ENCODE data around the gene CDK5RAP3. TPM values are rescaled to one million over a fixed set of nuclear protein-coding genes. Genes with fewer than 3 reads are reported as not detected.

The CDK5RAP3 gene
- polyA plus RNA-seq, 2 of the 4 experiments (the other 2 are of a cell fraction) = 124 to 165 TPM

- ChIA-PET CTCF (interaction anchor here (0.6 to 46.6 kb wide), 14 partner anchors 9 to 570 kb away, joined by 3 to 1398 read pairs (median 6); partner anchors contain the start of genes CBX1, NFE2L1 and SNX11), POLR2A (interaction anchor here (0.7 to 2.4 kb wide), 2 partner anchors 18 to 135 kb away, joined by 3 to 15 read pairs; partner anchors contain the start of genes NFE2L1 and SP2)
- ATAC-seq = no peak
- 77% methylated on average over 5 of the region's 5 CpGs for WGBS (ENCODE audit: missing lambda C conversion rate)
- H3K9me3 ChIP-seq = no peaks in the 10 kb centered on the region
- H3K27ac ChIP-seq = no peak overlapping the region
- H3K4me3 ChIP-seq = no peak overlapping the region
- peaks cover 14% of the 10 kb centered on the region for H3K4me1 ChIP-seq
- TF ChIP-seq HOXB5 (CRISPR knock-in tag; IDR thresholded peaks at IDR 0.05) = no peak
- TF ChIP-seq PBX3 (IDR thresholded peaks at IDR 0.05) = no peak
- TF ChIP-seq CBX2 (IDR thresholded peaks at IDR 0.05; ENCODE audit: borderline replicate concordance, low read depth) = no peak
- TF ChIP-seq HEYL (CRISPR knock-in tag; IDR thresholded peaks at IDR 0.05) = no peak
- TF ChIP-seq ZFP36 (IDR thresholded peaks at IDR 0.05; ENCODE audit: borderline replicate concordance, partially characterized antibody) = no peak
- TF ChIP-seq FOXS1 (CRISPR knock-in tag; IDR thresholded peaks at IDR 0.05) = no peak
- no peak for TF ChIP-seq RFX5 (IDR thresholded peaks at IDR 0.05)
- no peak for TF ChIP-seq BHLHE40 (IDR thresholded peaks at IDR 0.05; ENCODE audit: low read depth, low read length)
- TF ChIP-seq FOSB (CRISPR knock-in tag; IDR thresholded peaks at IDR 0.05) = no peak
- no peak for TF ChIP-seq HOXA7 (CRISPR knock-in tag; IDR thresholded peaks at IDR 0.05)
- no peak for TF ChIP-seq ELK1 (IDR thresholded peaks at IDR 0.05; ENCODE audit: low read depth, low read length)
- TF ChIP-seq USF2 (IDR thresholded peaks at IDR 0.05) = no peak
- no peak for TF ChIP-seq RAD21 (conservative IDR thresholded peaks at IDR 0.05 in 1 of 2, IDR thresholded peaks at IDR 0.05 in 1 of 2)
- TF ChIP-seq JUN (IDR thresholded peaks at IDR 0.05) = no peak
- no peak for TF ChIP-seq MAFK (IDR thresholded peaks at IDR 0.05; ENCODE audit: partially characterized antibody)
- no peak for TF ChIP-seq TFCP2L1 (CRISPR knock-in tag; IDR thresholded peaks at IDR 0.05)
- no peak for TF ChIP-seq MYC (IDR thresholded peaks at IDR 0.05; ENCODE audit: borderline replicate concordance, low read length)
- TF ChIP-seq HMGXB4 (CRISPR knock-in tag; IDR thresholded peaks at IDR 0.05; ENCODE audit: borderline replicate concordance) = no peak
- no peak for TF ChIP-seq ATOH8 (CRISPR knock-in tag; IDR thresholded peaks at IDR 0.05; ENCODE audit: low read depth)
- no peak for FAIRE-seq
- DNase-seq (ENCODE audit: low read depth in 1 of 2, low spot score in 1 of 2) = no peak
- no peak overlapping the region for H3K4me2 ChIP-seq
These were observed 59.6 kb downstream of the CDK5RAP3 start for GRCh38 chr17:48030531-48030930.

Other genes starting within 250 kb of the CDK5RAP3 start
- 0.03 TPM in 1 of 2 replicates, not detected in the other for gene TBX21, start 237.9 kb upstream of the CDK5RAP3 start, polyA plus RNA-seq (2011; rRNA removed)
- 0.04 TPM in 1 of 3 replicates, not detected in the others for gene TBX21, start 237.9 kb upstream of the CDK5RAP3 start, polyA plus RNA-seq (2017; fragmentation: RNase III; extraction: RNeasy Plus Mini Kit Qiagen cat#74134 plus additional on column Dnase treatment)
- 7.0 and 7.1 TPM in 2 replicates for gene OSBPL7, start 149.3 kb upstream of the CDK5RAP3 start, polyA plus RNA-seq (2011; rRNA removed)
- 11.4 to 16.9 TPM (median 15.4 TPM) in 3 replicates for gene OSBPL7, start 149.3 kb upstream of the CDK5RAP3 start, polyA plus RNA-seq (2017; fragmentation: RNase III; extraction: RNeasy Plus Mini Kit Qiagen cat#74134 plus additional on column Dnase treatment)
- gene MRPL10, start 139.6 kb upstream of the CDK5RAP3 start, polyA plus RNA-seq (2011; rRNA removed) = 97.7 and 103 TPM in 2 replicates
- gene MRPL10, start 139.6 kb upstream of the CDK5RAP3 start, polyA plus RNA-seq (2017; fragmentation: RNase III; extraction: RNeasy Plus Mini Kit Qiagen cat#74134 plus additional on column Dnase treatment) = 56.8 to 62.8 TPM (median 62.0 TPM) in 3 replicates
- 1.7 and 2.7 TPM in 2 replicates for gene LRRC46, start 139.4 kb upstream of the CDK5RAP3 start, polyA plus RNA-seq (2011; rRNA removed)
- 2.3 to 3.0 TPM (median 2.5 TPM) in 3 replicates for gene LRRC46, start 139.4 kb upstream of the CDK5RAP3 start, polyA plus RNA-seq (2017; fragmentation: RNase III; extraction: RNeasy Plus Mini Kit Qiagen cat#74134 plus additional on column Dnase treatment)
- 20.7 and 25.8 TPM in 2 replicates for gene SCRN2, start 129.8 kb upstream of the CDK5RAP3 start, polyA plus RNA-seq (2011; rRNA removed)
- gene SCRN2, start 129.8 kb upstream of the CDK5RAP3 start, polyA plus RNA-seq (2017; fragmentation: RNase III; extraction: RNeasy Plus Mini Kit Qiagen cat#74134 plus additional on column Dnase treatment) = 37.3 to 47.7 TPM (median 43.7 TPM) in 3 replicates
- gene SP6, start 120.0 kb upstream of the CDK5RAP3 start, polyA plus RNA-seq (2011; rRNA removed) = 0.61 and 0.67 TPM in 2 replicates
- 2.0 to 2.3 TPM (median 2.1 TPM) in 3 replicates for gene SP6, start 120.0 kb upstream of the CDK5RAP3 start, polyA plus RNA-seq (2017; fragmentation: RNase III; extraction: RNeasy Plus Mini Kit Qiagen cat#74134 plus additional on column Dnase treatment)
- 6.2 and 8.0 TPM in 2 replicates for gene SP2, start 74.9 kb upstream of the CDK5RAP3 start, polyA plus RNA-seq (2011; rRNA removed)
- 10.5 to 13.4 TPM (median 11.6 TPM) in 3 replicates for gene SP2, start 74.9 kb upstream of the CDK5RAP3 start, polyA plus RNA-seq (2017; fragmentation: RNase III; extraction: RNeasy Plus Mini Kit Qiagen cat#74134 plus additional on column Dnase treatment)
- 40.8 and 43.4 TPM in 2 replicates for gene PNPO, start 29.5 kb upstream of the CDK5RAP3 start, polyA plus RNA-seq (2011; rRNA removed)
- 28.7 to 29.8 TPM (median 29.5 TPM) in 3 replicates for gene PNPO, start 29.5 kb upstream of the CDK5RAP3 start, polyA plus RNA-seq (2017; fragmentation: RNase III; extraction: RNeasy Plus Mini Kit Qiagen cat#74134 plus additional on column Dnase treatment)
- gene PRR15L, start 13.2 kb upstream of the CDK5RAP3 start, polyA plus RNA-seq (2011; rRNA removed) = 2.2 and 3.7 TPM in 2 replicates
- gene PRR15L, start 13.2 kb upstream of the CDK5RAP3 start, polyA plus RNA-seq (2017; fragmentation: RNase III; extraction: RNeasy Plus Mini Kit Qiagen cat#74134 plus additional on column Dnase treatment) = 0.88 to 1.6 TPM (median 1.1 TPM) in 3 replicates
- 19.1 and 19.3 TPM in 2 replicates for gene COPZ2, start 66.7 kb downstream of the CDK5RAP3 start, polyA plus RNA-seq (2011; rRNA removed)
- gene COPZ2, start 66.7 kb downstream of the CDK5RAP3 start, polyA plus RNA-seq (2017; fragmentation: RNase III; extraction: RNeasy Plus Mini Kit Qiagen cat#74134 plus additional on column Dnase treatment) = 10.6 to 11.0 TPM (median 10.9 TPM) in 3 replicates
- 241 and 283 TPM in 2 replicates for gene NFE2L1, start 77.2 kb downstream of the CDK5RAP3 start, polyA plus RNA-seq (2011; rRNA removed)
- gene NFE2L1, start 77.2 kb downstream of the CDK5RAP3 start, polyA plus RNA-seq (2017; fragmentation: RNase III; extraction: RNeasy Plus Mini Kit Qiagen cat#74134 plus additional on column Dnase treatment) = 104 to 111 TPM (median 108 TPM) in 3 replicates
- 69.6 and 84.4 TPM in 2 replicates for gene CBX1, start 130.4 kb downstream of the CDK5RAP3 start, polyA plus RNA-seq (2011; rRNA removed)
- 155 to 173 TPM (median 170 TPM) in 3 replicates for gene CBX1, start 130.4 kb downstream of the CDK5RAP3 start, polyA plus RNA-seq (2017; fragmentation: RNase III; extraction: RNeasy Plus Mini Kit Qiagen cat#74134 plus additional on column Dnase treatment)
- 28.4 and 30.9 TPM in 2 replicates for gene SNX11, start 136.7 kb downstream of the CDK5RAP3 start, polyA plus RNA-seq (2011; rRNA removed)
- gene SNX11, start 136.7 kb downstream of the CDK5RAP3 start, polyA plus RNA-seq (2017; fragmentation: RNase III; extraction: RNeasy Plus Mini Kit Qiagen cat#74134 plus additional on column Dnase treatment) = 22.2 to 23.5 TPM (median 22.3 TPM) in 3 replicates